SKM-1 treated with dmso at 0.1 percent for 144 hours (cell line): Measurements from ENCODE around the gene MED28.

Experiments used
- DNase-seq: peaks from one replicate; lab custom pipeline; 2025; ENCODE audit not compliant: unreplicated experiment; lab: John Stamatoyannopoulos, UW

The MED28 gene

DNA sequence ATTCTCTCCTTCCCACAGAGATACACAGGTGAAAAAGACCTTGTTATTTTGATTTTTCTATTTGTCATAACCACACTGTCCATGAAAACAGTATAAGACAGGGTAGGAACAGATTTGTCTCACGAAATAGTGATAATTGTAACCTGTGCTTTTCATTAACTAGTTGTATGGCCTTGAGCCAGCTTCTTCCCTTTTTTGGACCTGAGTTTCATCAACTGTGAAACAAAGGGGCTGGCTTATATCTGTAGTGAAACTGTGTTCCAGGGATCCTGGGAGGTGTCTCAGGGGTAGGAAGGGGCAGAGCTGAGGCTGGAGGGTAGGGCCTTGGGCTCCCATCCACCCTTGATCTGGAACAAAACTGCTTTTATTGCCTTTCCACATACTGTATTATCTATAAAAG lies 50.9 kb downstream of the MED28 start:
- no peak for DNase-seq

DNA sequence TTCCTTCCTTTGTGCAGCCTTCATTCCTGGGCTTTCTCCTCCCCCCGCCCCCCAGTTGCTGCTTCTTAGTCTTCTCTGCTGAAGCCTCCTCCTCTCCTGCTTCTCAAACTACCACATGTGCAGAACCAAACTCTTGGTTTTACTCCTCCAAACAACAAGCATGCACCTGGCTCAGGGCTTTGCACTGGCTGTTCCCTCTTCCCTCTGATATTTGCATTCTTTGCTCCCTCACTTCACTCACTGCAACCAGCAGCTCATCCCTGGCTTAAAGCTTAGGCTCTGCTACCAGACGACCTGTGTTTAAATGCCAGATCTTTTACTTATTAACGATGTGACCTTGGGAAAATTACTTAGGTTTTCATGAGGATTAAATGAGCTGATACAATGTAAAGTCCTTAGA lies 51.4 kb downstream of the MED28 start:
- no peak for DNase-seq

DNA sequence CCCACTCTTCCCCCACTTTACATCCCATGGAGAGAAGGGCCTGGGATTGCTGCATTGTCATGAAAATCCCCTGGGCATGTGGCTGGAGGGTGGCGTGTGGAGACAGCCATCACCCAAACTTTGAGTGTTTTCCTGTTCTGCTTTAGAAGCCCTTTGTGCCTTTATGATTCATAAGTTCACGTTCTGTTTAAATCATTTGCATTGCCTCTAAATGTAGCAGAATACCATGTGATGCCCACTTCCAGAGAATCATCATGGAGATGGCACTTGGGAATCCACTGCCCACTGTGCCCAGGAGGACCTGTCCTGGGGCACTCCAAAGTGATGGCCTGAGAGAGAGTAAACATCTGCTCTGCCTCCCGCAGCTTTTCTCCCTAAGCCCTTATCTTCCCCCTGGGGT lies 52.8 kb downstream of the MED28 start:
- no peak for DNase-seq

DNA sequence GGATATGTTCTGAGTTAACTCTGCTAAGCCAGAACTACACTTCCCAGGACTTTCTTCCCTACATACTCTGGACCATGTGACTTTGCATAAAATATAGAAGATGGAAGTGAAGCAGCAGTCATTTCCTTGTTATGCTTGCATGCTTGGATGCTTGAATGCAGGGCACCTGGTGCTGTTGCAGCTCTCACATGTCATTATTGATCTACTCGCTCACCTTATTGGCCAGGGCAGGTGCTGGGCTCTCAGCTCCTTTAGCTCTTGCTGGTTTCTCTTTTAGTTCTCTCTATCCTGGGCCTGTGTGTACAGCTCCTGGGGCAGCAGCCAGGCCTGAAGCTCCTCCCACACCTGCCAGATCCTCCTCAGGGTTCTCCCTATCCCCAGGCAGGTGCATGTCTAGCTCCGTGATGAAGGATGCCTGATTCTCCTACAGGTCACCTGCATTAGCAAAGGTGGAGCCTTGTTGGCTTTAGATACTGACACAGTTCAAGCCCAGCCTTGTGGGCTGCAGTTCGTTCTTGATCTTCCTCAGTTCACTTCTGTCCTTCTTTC lies 53.3 kb downstream of the MED28 start:
- no peak for DNase-seq

DNA sequence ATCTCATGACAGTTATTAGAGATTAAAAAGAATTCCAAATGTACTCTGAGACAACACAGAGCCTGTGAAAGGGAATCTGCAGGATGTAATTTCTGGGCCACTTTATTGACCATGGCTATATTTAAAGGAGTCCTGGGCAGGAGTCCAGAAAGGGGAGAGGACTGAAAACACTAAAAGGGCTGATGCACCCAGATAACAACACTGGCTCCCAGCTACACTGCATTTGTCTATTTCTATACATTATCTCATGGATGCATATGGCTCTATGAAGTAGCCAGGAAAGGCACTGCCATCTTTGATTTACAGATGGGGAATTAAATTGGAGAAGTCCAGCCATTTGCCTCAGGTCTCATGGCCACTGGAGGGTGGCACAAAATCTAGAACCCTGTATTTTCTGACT lies 56.0 kb downstream of the MED28 start:
- no peak for DNase-seq

DNA sequence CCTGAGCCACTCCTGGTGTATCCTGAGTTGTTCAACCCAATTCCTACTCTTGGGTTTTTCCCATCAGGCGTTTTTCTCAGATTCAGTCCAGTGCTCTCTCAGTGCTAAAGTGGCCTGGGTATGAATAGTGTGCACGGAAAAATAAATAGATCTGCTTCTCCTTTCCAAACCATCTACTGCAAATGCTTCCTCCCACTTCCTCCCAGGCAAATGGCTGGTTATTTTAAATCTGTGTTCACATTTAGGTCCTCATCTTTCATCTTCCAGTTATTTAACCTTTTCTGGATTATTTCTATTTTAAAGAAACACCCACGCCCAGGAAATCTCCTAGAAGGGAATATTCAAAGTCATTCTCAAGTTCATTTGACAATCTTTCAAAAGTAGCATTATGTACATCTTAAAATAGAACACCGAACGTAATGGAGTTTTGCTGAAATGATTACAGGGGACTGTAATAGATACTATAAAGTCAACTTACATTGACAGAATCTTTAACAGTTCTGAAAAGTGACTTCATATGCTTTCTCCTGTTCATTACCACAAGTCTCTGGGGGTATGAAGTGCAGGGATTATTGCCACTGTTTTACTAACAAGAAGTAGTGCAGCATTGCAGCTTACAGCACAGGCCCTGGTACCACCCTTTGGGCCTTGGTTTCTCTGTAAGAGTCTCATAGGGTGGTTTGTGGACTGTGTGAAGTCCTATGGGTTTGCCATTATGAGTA lies 66.3 kb downstream of the MED28 start:
- DNase-seq = no peak

DNA sequence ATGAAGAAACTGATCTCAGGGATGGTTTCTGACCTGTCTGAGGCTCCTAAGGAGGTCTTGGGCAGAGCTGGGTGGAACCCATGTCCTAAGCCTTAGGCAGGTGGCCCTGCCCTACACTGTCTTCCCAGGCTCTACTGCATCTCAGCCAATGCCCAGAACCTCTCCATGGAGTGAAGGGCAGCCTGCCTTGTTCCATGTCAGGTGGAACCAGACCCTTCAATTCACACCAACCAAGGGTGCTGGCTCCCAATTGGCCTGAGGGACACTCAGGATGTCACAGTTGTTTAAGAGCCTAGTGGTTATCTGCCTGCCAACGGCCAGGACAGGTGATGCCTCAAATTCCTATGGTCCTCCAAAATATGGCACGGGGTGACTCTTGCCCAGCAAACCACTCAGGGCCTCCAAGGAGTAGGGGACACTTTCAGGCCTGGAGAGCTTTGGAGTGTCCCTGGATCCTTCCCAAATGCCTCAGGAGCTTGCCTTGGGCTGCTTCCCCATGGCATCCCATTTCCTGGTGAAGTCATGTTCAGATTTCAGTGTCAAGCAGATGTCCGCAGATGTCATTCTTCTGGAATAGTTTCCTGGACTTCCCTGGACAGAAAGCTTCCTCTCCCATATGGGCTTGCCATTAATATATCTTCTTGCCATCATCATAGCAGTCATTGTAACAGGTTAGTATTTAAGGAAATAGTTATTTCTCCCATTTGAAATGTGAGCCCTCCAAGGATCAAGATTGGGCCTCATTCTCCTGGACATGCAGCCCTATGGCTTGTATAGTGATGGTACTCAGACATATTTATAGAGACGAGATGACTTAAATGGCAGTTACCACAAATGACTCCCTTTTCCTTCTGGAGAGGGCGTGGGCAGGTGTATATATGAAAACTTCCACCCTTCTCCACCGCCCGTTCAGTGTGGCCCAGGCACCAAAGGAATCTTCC lies 67.1 kb downstream of the MED28 start:
- no peak for DNase-seq

DNA sequence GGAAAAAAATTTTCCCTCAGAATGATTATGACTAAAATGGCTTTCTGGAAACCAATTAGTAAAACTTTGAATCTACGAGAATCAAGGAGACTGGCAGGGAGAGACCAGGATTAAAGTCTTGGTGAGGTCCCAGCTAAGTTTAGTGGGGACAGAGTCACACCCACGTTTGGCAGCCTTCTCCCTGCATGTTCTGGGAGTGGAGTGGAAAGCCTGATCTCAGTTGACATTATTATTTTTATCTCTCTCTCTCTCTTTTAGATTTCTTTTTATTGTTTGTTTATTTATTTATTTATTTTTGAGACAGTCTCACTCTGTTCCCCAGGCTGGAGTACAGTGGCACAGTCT lies 67.8 kb downstream of the MED28 start:
- DNase-seq = no peak
